HEK293T (cell line): ENCODE data around the gene IL1RL1.
"Not testable (repeated sequence)": the region's sequence is repeated elsewhere in the genome, so short reads cannot be mapped to it uniquely, and the experiment has no call there.

Experiments
- BHLHE40 ChIP-seq: fragments of 450-650 bp; IDR thresholded peaks from 2 replicates; pipeline ENCODE4 v1.6.1; 2016; ENCODE audit warnings: mild to moderate bottlenecking, moderate library complexity, borderline replicate concordance
- ELF4 ChIP-seq: fragments of 450-650 bp; IDR thresholded peaks from 2 replicates; pipeline ENCODE4 v1.6.1; 2017; ENCODE audit warnings: antibody characterized with exemption
- NFRKB ChIP-seq: fragments of 450-650 bp; IDR thresholded peaks from 2 replicates; pipeline ENCODE4 v1.6.1; 2016; ENCODE audit warnings: mild to moderate bottlenecking, moderate library complexity
- SP1 ChIP-seq: fragments of 450-650 bp; IDR thresholded peaks from 2 replicates; pipeline ENCODE4 v1.6.1; 2017

DNA sequence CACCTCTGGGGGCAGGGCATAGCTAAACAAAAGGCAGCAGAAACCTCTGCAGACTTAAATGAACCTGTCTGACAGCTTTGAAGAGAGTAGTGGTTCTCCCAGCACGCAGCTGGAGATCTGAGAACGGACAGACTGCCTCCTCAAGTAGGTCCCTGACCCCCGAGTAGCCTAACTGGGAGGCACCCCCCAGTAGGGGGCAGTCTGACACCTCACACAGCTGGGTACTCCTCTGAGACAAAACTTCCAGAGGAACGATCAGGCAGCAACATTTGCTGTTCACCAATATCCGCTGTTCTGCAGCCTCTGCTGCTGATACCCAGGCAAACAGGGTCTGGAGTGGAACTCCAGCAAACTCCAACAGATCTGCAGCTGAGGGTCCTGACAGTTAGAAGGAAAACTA is 13.6 kb downstream of the IL1RL1 start:
- not testable (repeated sequence) for TF ChIP-seq NFRKB, BHLHE40, SP1, ELF4
